NOMO-1 treated with dmso at 0.1 percent for 144 hours (cell line): ENCODE data around the gene COQ5.
"Not testable (repeated sequence)": the region's sequence is repeated elsewhere in the genome, so short reads cannot be mapped to it uniquely, and the experiment has no call there.

Source experiments
- DNase-seq: peaks from one replicate; lab custom pipeline; 2025; ENCODE audit not compliant: unreplicated experiment; lab: John Stamatoyannopoulos, UW

COQ5 gene, protein sequence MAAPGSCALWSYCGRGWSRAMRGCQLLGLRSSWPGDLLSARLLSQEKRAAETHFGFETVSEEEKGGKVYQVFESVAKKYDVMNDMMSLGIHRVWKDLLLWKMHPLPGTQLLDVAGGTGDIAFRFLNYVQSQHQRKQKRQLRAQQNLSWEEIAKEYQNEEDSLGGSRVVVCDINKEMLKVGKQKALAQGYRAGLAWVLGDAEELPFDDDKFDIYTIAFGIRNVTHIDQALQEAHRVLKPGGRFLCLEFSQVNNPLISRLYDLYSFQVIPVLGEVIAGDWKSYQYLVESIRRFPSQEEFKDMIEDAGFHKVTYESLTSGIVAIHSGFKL

DNA sequence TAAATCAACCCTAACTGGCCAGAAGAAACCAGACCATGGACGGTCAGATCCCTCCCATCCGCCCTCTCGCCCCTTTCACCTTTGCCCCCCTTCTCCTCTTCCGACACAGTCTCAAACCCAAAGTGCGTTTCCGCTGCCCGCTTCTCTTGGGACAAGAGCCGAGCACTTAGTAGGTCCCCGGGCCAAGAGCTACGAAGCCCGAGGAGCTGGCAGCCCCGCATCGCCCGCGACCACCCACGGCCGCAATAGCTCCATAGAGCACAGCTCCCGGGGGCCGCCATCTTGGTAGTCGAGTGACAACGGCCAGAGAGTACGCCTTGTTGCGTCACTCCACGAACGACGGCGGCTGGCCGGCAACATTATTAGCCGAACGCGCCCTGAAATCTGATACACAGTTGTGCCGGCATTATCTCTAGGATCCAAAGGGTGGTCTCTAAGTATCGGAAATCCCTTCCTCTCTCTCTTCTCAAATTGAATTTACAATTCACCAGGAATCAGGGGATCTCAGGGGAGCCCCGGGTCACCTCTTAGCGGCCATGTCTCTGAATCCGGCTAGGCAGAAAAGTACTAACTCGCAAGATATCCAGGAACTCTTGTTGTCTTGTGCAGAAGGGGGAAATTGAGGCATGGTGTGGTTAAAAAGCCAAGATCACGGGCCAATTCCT, at the start of gene COQ5:
TSS of gene COQ5 (minus strand) at position 298 of the 665 bp plus-strand sequence. CDS start at position 281, 17 bp downstream.
- peak; percentile 64 for DNase-seq

DNA sequence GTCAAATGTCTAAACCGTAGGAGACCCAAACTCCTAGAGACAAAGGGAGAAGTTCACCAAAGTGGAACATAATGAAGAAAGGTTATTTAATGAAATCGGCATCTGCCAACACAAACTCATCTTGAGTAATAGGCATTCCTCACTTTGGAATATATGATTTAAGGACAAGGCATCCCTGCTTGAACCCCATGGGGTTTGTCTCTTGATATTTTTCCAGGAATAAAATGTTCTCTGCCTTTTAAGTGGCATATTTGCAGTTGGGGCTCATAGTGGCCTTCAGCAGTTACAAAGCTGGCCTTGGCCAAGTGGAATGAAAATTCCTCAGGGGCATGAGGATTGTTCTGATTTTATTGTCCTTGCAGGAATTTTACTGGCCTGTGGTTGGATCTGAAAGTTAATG, 45.1 kb upstream of the COQ5 start:
- no peak for DNase-seq

DNA sequence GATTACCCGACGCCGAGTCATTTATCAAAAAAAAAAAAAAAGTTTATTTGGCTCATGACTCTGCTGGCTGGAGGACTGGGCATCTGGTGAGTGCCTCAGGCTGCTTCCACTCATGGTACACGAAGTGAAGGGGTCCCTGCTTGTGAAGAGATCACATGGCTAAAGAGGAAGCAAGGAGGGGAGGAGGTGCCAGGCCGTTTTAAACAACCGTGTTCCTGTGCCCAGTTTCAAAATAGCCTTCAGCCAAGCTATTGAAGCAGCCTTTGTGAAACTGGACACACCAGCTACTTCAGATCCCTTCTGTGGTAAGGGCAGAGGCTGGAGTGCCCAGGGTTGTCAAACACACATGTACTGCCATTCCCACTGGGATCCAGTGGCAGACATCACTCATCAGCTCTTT, 44.6 kb upstream of the COQ5 start:
- DNase-seq, result no peak

DNA sequence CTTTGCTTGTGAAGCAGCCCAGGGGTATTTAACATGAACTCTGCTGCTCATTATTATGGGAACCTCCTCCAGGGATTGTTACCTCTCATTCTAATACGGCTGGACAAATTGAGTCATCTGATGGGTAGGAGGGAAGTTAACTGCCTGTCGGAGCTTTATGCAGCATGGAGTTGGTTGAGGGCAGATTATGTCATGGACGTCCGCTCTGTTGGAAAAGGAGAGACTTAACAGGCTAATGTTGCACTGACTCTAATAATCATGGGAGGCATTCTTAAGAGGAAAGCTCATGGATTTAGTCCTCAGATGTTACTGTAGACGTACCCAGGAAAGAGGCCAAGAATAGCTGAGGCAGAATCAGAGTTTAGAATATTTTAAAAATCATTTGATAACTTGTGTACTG, 42.3 kb upstream of the COQ5 start:
- no peak for DNase-seq

DNA sequence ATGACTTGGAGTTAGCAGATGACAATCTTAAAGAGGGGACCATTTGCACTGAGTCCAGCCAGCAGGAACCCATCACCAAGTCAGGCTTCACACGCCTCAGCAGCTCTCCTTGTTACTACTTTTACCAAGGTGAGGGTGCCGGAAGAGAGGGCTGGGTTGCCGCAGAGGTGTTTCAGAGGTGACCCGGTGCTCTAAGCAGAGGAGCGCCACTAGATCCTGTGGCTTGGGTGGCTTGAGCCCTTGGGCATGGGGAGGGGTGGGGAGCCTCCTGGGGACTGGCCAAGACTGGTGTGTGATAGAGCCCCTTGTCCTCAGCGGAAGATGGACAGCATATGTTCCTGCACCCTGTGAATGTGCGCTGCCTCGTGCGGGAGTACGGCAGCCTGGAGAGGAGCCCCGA, 34.5 kb upstream of the COQ5 start:
- no peak for DNase-seq

DNA sequence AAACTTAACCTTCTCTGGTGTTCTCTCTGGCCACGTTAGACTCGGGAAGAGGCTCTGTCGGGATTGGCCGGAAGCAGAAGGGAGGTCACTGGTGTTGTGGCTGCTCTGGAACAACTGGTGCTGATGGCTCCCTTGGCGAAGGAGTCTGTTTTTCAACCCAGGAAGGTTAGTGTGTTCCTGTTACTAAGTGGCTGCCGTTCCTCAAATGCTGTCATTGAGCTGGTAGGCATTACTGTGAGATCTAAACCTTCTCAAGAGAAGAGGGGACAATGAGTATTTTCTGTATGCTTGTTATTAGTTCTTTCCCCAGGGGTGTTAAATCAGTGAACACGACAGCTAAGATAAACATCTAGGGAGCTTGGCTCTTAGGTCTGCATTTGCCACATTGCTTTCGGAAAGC, 33.9 kb upstream of the COQ5 start:
- no peak for DNase-seq

DNA sequence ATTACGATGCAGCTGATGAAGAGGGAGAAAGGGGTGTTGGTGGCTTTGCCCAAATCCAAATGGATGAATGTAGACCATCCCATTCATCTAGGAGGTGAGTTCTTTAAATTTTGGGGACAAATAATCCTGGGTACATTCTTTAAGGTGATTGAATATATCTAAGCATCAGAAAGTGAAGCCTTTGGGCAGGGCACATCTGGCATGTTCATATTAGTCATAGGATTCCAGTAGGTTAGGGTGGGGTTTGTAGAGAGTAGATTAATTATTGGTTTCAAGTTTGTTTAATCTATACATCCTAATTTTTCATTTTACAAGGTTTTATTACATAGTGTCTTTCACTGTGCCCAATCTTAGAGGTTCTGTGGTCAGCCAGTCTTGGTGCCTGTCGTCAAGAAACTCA, 28.6 kb upstream of the COQ5 start:
- no peak for DNase-seq

DNA sequence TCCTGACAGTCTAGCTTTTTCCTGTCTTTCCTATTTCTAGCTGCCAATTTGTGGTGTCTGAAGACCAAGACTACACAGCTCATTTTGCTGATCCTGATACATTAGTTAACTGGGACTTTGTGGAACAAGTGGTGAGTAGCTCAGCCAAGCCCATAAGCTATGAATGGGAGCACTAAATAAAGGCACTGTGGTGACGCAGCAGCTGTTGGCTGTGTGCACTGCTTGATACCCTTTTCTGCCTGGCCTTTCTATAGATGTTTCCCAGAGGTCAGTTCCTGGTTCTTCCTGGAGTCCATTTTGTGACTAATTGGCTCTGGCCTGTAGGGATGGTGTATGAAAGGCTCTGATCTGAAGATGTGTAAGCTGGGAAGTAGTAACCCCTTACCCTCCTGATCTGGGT, 25.7 kb upstream of the COQ5 start:
- DNase-seq, result no peak

DNA sequence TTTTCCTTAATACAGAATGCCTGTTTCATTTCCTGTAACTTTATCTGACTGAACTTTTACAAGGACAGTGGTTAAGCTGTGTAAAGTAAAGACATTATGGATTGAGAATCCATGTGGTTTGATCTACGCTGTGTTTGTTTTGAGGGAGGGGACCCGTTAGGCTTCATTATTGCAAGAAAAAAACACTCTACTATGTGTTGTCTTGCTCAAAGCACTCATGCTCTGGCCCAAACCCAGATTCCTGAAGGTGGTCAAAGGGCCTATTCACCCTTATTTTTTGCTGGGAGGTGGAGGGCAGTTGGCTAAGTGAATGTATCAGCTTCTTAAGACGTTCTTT, 17.1 kb upstream of the COQ5 start:
- DNase-seq, result no peak

DNA sequence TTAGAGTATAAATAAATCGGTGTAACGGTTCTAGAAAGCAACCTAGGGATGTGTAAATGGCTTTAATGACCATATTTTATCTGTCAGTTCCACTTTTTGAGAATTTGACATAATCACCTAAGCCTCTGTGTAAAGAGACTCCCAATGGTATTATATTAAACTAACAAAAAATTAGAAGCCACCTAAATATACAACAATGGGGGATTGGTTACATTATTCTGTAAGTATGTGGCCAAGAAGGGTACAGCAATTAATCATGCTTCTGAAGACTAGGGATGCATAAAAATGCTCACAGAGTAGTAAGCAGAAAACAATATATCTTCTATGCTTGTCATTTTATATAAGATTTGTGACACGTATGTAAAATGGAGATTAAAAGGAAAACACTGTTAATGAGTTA, 15.7 kb upstream of the COQ5 start:
- DNase-seq, result no peak

DNA sequence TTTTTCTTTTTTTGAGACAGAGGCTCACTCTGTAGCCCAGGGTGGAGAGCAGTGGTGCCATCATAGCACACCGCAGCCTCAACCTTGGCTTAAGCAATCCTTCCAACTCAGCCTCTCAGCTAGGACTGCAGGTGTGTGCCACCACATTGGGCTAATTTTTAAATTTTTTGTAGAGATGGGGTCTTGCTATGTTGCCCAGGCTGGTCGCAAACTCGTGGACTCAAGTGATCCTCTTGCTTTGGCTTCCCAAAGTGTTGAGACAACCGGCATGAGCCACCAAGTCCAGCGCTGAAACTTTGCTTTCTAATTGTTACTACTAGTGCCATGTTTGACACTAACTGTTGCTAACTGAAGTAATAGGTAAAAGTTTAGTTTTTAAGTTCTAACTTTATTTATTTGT, 13.2 kb upstream of the COQ5 start:
- DNase-seq, result no peak

DNA sequence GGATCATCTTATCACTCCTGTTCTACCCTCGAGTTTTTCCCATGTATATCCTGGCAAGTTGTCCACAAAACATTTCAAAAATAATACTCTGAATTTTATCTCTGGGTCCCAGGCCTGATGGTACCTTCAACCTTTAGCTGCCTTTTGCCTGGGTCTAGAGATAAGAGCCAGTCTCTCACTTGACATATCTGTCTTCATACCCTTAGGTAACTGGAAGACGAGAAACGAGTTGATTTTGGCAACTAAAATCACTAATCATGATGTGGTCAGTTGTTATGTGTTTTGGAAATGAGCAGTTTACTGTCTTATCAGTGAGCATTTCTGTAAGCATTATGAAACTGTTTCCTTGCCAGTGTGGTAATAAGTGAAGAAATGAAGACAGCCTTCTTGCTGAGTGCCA, 11.5 kb upstream of the COQ5 start:
- peak; percentile 4 for DNase-seq

DNA sequence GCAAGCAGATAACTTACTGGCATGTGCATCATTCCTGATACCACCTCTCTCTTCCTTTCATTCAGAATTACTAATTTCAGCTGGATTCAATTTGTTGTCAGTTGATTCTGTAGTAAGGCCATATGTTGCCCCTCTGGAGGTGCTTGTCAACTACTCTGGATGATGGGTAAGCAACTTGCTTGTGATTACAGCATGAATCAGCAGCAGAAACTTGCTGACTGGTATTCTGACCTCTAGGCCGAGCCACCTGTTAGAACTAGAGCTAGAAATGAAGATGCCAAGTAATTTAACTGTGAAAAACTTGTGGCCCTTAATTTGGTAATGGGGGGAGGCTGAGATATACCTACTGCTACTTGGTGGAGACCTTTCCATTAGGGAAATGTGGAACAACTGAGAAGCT, 10.3 kb upstream of the COQ5 start:
- no peak for DNase-seq

DNA sequence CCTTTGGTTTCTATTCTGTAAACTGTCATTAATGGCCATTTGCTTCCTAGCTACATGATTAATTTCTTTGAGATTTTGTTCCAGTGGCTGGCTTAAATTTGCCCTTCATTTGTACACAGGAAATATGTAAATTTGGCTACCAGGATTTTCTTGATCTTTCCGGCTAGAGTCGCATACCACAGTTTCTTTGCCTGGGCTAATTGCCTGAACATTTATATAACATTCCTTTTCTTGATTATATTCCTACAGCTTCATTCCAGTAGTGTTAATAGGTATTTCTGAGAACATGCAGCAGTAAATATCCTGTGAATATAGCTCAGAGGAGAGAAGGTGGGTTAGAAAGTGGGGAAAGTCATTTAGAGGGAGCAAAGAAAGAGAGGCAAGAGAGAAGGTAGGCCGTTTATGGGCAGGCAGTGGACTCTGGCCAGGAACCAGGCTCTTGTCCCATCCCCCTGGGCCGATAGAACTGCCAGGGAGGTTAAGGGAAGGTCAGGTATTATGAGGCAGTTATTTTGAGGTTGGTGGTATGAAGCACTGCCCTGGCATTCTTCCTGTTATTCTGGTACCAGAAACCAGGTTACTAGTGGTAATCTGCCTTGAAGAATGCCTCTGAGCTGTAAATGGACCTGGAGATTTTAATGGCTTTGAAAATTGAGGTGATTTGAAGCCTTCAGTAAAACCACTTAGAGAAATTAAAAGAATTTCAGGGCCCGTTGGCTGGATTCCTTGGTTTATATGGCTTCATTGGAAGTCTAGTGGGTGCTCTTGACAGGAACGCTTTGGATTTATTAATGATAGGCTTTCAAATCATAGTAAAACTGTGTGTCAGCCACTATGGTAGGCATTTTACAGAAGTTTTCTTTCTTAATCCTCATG, 9.6 kb upstream of the COQ5 start:
- no peak for DNase-seq

DNA sequence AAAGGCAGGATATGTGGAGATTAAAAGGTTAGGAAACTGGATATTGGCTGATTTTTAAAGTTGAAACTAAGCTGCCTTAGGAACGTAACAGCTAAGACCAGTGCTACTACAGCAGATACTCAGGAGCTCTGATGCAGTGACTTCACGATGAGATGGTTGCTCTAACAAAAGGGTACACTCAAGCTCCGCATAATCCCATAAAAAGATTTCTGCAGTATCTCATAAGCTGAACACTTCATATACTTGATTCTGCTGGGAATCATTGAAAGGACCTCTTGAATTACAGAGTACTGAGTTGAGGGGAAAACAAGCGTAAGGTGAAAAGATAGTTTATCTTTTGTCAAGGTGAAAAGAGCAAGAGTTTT, 8.9 kb upstream of the COQ5 start:
- no peak for DNase-seq

DNA sequence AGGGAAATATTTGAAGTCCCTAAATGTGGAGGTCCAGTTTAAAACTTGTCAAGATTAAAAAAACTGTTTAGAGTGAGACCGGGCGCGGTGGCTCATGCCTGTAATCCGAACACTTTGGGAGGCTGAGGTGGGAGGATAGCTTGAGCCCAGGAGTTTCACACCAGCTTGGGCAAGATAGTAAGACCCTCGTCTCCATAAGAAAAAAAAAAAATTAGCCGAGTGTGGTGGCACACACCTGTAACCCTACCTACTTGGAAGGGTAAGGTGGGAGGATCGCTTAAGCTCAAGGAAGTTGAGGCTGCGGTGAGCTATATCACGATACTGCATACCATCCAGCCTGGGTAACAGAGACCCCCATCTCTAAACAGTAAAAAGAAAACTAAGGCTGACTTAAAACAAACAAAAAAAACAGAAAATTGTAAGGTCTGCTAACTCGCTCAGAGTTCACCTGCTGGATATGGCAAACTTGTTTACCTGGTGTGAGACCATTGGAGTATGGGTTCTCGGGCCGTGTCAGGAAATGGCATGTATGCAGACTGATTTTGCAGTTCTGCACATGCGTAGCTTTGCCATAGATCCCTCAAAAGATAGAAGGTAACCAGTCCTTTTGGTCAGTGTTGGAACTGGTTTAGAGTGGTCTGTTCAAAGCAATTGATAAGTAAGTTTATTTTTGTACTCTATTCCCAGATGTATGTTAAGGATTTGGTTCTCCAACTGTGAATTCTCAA, 7.3 kb upstream of the COQ5 start:
- DNase-seq, result no peak

DNA sequence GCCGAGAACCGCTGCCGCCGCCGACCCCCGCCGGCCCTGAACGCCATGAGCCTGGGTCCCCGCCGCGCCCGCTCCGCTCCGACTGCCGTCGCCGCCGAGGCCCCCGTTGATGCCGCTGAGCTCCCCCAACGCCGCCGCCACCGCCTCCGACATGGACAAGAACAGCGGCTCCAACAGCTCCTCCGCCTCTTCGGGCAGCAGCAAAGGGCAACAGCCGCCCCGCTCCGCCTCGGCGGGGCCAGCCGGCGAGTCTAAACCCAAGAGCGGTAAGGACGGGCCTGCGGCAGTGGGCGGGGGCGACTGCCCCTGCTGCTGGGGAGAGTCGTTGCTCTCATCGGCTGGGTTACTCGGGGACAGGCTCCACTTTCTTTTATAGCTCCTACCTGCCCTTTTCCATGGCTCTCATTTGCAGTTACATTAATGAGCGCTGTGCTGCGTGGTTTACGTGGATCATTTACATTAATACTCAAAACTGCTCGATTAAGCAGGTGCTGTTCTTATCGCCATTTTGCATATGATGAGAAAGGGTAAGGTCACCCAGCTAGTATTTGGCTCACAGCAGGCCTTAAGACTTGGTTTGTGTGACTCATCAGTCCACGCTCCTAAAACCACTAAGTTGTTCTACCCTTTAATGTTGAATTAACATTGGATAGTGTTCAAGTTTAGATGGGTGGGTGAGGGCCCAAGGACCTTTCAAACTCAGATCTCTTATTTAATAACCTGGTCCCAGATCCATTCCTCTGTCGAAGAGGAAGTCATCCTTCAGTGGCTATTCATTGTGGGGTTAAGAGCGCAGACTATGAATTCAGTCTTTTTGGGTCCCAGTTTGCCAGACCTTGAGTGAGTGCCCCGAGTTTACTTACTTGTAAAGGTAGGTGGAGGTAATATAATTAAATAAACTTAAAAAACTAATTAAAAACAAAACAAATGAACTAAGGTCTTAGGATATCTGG, 6.0 kb upstream of the COQ5 start:
- peak; percentile 25 for DNase-seq

DNA sequence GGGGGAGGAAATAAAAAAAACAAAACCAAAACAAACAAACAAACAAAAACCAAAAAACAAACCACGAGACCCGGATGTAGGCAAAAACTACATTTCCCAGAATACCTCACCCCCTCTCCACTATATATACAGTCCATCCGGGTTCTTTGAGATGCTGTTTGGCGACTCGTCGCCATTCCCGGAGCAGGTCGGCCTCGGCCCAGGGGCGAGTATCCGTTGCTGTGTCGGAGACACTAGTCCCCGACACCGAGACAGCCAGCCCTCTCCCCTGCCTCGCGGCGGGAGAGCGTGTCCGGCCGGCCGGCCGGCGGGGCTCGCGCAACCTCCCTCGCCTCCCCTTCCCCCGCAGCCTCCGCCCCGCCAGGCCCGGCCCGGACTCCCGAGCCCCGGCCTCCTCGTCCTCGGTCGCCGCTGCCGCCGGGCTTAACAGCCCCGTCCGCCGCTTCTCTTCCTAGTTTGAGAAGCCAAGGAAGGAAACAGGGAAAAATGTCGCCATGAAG, 5.3 kb upstream of the COQ5 start, which contains the start of gene RNF10:
TSS of gene RNF10 (plus strand) at position 154 of the 500 bp plus-strand sequence. CDS start 456 bp downstream, outside the sequence.
- DNase-seq, result peak; percentile 76

DNA sequence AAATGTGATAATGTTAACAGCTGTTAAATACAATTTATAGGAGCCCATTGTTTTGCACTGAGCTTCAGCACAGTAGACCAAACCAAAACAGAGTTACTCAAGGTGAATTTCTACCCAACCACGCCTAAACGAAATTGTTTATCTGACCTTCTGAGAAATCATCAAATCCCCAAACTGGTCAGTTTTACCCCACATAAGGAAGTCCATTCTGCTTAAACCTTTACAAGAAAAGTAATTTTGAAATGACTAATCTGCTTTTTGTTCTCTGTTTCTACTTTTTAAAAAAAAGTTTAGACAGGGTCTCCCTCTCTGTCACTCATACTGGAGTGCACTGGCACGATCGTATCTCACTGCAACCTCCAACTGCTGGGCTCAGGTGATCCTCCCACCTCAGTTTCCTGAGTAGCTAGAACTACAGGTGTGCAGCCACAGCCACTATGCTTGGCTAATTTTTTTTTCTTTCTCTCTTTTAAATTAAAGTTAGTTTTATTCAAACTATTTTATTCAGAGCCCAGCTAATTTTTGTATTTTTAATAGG, 3.8 kb upstream of the COQ5 start:
- DNase-seq, result no peak

DNA sequence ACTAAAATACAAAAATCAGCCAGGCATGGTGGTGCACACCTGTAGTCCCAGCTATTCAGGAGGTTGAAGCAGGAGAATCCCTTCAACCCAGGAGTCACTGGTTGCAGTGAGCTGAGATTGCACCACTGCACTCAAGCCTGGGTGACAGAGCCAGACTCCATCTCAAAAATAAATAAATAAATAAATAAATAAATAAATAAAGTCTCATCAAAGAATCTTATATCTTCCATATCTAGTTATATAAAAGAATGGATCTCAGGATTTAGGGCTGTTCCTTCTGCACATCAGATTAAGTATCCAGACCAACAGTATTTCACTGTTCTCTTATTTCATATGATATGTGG, 1.4 kb upstream of the COQ5 start:
- not testable (repeated sequence) for DNase-seq
